Skeletal muscle satellite cell (primary cell): ENCODE results near the gene TJAP1.
"Not testable (repeated sequence)": the region's sequence is repeated elsewhere in the genome, so short reads cannot be mapped to it uniquely, and the experiment has no call there.

Experiments
- H3K27me3 ChIP-seq: 2 replicates; pipeline ENCODE4 v1.7.0; 2013; ENCODE audit warnings: low read length; ENCODE audit not compliant: control insufficient read depth, insufficient read depth
- H3K36me3 ChIP-seq: 2 replicates; pipeline ENCODE4 v1.7.0; 2013; ENCODE audit warnings: mild to moderate bottlenecking, control low read depth, low read length; ENCODE audit not compliant: insufficient read depth
- H3K4me1 ChIP-seq: 2 replicates; pipeline ENCODE4 v1.7.0; 2013; ENCODE audit warnings: low read length; ENCODE audit not compliant: control insufficient read depth, insufficient read depth
- H3K4me2 ChIP-seq: 2 replicates; pipeline ENCODE4 v1.7.0; 2013; ENCODE audit warnings: mild to moderate bottlenecking, low read length
- H3K4me3 ChIP-seq: 2 replicates; pipeline ENCODE4 v1.7.0; 2013; ENCODE audit warnings: low read length
- H3K9ac ChIP-seq: 2 replicates; pipeline ENCODE4 v1.7.0; 2013; ENCODE audit warnings: mild to moderate bottlenecking, low read depth, low read length, moderate library complexity
- H3K9me3 ChIP-seq: replicated peaks from 2 replicates; pipeline ENCODE4 v1.7.0; 2013; ENCODE audit warnings: mild to moderate bottlenecking, control low read depth, low read length

TJAP1 gene

DNA sequence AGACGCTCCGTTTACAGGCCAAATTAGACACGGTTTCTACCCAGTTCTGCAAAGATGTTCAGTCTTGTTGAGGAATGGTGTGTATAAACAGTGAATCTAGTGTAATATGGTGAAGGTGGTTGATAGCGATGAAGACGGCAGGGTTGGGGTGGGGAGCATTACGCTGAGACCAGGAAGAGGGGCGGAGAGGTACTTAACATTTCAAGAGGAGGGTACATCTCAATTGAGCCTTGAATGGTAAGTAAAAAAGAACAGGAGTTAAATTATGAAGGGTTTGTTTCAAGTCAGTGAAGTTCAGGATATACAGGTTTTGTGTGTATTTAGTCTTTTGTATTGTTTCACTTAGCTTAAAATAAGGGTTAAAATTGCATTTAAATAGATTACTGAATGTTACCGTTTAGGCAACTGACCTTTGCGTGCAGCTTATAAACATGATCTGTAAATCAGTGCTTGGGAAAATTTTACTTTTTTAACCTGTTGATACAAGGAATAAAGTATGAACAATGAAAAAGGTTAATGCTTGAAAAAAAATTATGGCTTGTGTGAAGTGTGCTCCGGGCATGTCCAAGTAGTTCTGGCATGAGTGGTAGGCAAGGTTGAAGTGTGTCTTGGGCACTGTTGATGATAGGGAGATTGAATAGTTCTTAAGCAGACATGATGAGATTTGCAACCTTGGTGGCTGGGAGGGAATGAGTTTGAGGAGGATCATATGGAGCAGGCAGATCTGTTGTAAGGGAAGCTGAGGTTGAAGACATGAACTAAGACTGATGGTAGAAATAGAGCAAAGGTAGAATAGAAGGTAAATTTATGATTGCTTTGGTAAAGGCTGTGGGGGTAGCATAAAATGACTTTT is 40.4 kb downstream of the TJAP1 start:
- Histone ChIP-seq H3K27me3 (no peaks in the 10 kb centered on the region), H3K9ac (peak overlapping the region; percentile 96), H3K9me3 (no peaks in the 10 kb centered on the region), H3K4me2 (peak overlapping the region; percentile 86), H3K4me1 (peaks cover 19% of the 10 kb centered on the region), H3K4me3 (peak overlapping the region; percentile 86), H3K36me3 (peaks cover 62% of the 10 kb centered on the region)

DNA sequence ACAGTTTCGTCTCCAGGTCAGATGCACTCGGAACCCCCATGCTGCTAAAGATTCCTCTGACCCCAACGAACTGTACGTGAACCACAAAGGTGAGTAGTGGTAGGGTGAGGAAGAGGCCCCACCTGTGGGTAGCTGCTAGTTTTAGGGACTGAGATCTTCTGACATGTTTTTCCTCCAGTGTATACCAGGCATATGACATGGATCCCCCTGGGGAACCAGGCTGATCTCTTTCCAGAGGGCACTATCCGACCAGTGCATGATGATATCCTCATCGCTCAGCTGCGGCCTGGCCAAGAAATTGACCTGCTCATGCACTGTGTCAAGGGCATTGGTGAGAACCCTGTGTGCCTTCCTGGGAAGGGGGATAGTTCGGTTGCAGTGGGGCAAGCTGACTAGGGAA is 42.7 kb downstream of the TJAP1 start:
- Histone ChIP-seq H3K4me1 (peaks cover 18% of the 10 kb centered on the region), H3K9me3 (no peaks in the 10 kb centered on the region), H3K4me3 (no peak overlapping the region), H3K4me2 (no peak overlapping the region), H3K9ac (no peak overlapping the region), H3K36me3 (peaks cover 65% of the 10 kb centered on the region), H3K27me3 (no peaks in the 10 kb centered on the region)

DNA sequence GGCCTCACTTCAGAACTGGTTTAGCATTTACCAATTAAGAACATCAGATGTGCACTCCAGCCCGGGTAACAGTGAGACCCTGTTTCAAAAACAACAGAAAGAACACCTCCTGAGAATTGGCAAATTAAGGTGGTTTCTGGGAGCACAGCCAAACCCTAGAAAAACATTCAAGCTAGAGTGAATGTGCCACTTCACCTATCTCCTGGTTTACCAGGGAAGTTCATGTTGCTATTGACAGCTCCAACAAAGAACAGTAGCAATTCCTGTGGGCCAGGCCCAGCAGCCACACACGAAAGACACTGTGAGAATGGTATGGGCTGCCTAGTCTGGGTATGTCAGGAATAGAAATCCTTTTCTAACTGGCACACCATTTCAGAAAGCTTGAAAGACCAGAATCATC is 44.5 kb downstream of the TJAP1 start:
- peaks cover 73% of the 10 kb centered on the region for H3K36me3 ChIP-seq
- no peaks in the 10 kb centered on the region for H3K9me3 ChIP-seq
- no peaks in the 10 kb centered on the region for H3K27me3 ChIP-seq
- no peak overlapping the region for H3K9ac ChIP-seq
- H3K4me1 ChIP-seq: peaks cover 9% of the 10 kb centered on the region
- no peak overlapping the region for H3K4me3 ChIP-seq
- H3K4me2 ChIP-seq: no peak overlapping the region

GRCh38 chr6:43522547-43523261 is 45.3 kb downstream of the TJAP1 start:
- Histone ChIP-seq H3K4me3 (no peak overlapping the region), H3K9me3 (no peaks in the 10 kb centered on the region), H3K27me3 (no peaks in the 10 kb centered on the region), H3K4me2 (no peak overlapping the region), H3K9ac (no peak overlapping the region), H3K4me1 (peaks cover 9% of the 10 kb centered on the region), H3K36me3 (peaks cover 82% of the 10 kb centered on the region)

- H3K9me3 ChIP-seq: no peaks in the 10 kb centered on the region
- no peak overlapping the region for H3K4me2 ChIP-seq
- no peak overlapping the region for H3K4me3 ChIP-seq
- no peak overlapping the region for H3K9ac ChIP-seq
- H3K4me1 ChIP-seq: peaks cover 3% of the 10 kb centered on the region
- peaks cover 88% of the 10 kb centered on the region for H3K36me3 ChIP-seq
- H3K27me3 ChIP-seq: no peaks in the 10 kb centered on the region
These were observed 45.9 kb downstream of the TJAP1 start for GRCh38 chr6:43523284-43523683.

DNA sequence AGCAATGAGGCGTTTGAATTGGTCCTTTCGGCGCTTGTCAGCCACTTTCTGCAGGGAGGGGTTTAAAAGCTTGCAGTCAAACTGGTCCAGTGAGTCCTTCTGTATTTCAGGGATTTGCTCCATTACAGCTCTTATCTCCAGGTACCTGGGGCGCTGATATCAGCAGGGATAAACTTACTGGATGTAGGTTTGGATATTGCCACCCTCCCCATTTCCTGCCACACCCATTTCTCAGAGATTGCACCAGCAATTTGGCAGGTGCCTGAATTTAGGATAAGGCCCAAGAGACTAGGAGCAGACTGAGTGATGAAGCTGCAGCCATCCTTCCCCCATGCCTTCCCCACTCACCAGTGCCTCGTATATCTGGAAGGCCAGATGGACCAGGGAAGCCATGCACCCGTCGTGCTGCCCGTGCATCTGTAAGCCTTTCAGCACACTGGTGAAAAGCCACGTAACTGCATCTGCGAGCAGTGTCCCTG is 47.2 kb downstream of the TJAP1 start:
- Histone ChIP-seq H3K27me3 (no peaks in the 10 kb centered on the region), H3K9me3 (no peaks in the 10 kb centered on the region), H3K9ac (no peak overlapping the region), H3K4me1 (no peaks in the 10 kb centered on the region), H3K36me3 (peaks cover 91% of the 10 kb centered on the region), H3K4me2 (no peak overlapping the region), H3K4me3 (no peak overlapping the region)

DNA sequence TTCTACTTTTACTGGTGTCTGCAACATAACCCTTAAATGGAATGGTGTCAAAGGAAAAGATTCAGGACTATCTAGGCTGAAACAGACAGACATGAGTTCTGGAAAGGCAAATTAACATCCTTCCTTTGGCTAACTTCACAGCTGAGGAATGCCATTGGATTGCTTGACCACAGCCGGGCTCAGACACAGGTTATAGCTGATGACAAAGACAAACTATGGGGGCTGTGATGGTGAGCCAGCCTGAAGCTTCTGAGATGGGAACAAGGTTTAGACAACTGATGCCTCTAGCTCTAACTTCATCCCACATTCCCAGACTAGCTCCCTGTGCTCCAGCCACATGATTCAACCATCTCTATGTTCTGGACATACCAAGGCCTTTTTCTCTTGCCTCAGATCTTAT is 54.8 kb downstream of the TJAP1 start:
- Histone ChIP-seq H3K27me3 (no peaks in the 10 kb centered on the region), H3K4me2 (no peak overlapping the region), H3K4me1 (no peaks in the 10 kb centered on the region), H3K9me3 (no peaks in the 10 kb centered on the region), H3K4me3 (no peak overlapping the region), H3K36me3 (peaks cover 52% of the 10 kb centered on the region), H3K9ac (no peak overlapping the region)

- peaks cover 31% of the 10 kb centered on the region for H3K36me3 ChIP-seq
- H3K4me1 ChIP-seq, H3K27me3 ChIP-seq, H3K4me2 ChIP-seq, H3K4me3 ChIP-seq, H3K9me3 ChIP-seq, H3K9ac ChIP-seq: not testable (repeated sequence)
These were observed 61.6 kb downstream of the TJAP1 start for GRCh38 chr6:43538986-43539385.

DNA sequence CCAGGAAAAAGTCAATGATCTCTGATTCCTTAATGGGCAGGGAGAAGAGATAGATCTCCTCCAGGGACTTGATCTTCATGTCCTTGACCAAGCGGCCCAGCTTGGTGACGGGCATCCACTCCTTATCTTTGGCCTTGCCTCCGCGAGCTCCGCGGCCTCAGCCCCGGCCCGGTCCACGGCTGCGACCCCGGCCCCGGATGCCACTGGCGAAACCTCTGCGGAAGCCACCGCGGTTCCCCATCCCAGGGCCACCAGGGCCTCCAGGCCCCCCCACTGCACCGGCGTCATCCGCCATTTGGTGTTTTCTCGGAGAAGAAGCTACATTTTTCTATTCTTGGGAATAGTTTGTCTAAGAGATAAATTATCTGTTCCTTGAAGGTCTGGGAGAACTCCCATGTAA is 62.0 kb downstream of the TJAP1 start:
- not testable (repeated sequence) for H3K9me3 ChIP-seq, H3K9ac ChIP-seq, H3K4me2 ChIP-seq, H3K4me1 ChIP-seq, H3K27me3 ChIP-seq, H3K4me3 ChIP-seq
- H3K36me3 ChIP-seq: peaks cover 29% of the 10 kb centered on the region

GRCh38 chr6:43540507-43540906 is 63.1 kb downstream of the TJAP1 start:
- Histone ChIP-seq H3K4me2 (no peak overlapping the region), H3K4me3 (no peak overlapping the region), H3K9me3 (no peaks in the 10 kb centered on the region), H3K4me1 (no peaks in the 10 kb centered on the region), H3K27me3 (no peaks in the 10 kb centered on the region), H3K9ac (no peak overlapping the region), H3K36me3 (peaks cover 32% of the 10 kb centered on the region)

DNA sequence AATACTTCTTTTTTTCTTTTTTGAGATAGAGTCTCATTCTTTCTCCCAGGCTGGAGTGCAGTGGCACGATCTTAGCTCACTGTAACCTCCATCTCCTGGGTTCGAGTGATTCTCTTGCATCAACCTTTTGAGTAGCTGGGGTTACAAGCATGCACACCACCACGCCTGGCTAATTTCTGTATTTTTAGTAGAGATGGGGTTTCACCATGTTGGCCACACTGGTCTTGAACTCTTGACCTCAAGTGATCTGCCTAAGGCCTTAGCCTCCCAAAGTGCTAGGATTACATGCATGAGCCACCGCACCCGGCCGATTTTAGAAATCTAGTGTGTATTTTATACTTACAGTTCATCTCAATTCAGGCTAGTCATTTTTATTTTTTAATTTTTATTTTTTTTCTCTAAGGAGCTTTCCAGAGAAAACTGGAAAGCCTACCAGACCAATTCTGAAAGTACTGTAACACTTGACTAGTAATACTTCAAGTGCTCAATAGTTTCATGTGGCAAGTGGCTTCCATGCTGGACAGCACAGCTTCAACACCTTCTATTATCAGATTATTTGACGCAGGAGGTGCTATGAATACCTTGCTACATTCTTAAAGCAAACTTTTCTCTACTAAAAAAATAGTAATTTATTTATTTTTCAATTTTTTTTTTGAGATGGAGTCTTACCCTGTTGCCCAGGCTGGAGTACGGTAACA is 64.6 kb downstream of the TJAP1 start:
- Histone ChIP-seq H3K4me3 (no peak overlapping the region), H3K9me3 (no peaks in the 10 kb centered on the region), H3K9ac (no peak overlapping the region), H3K4me1 (no peaks in the 10 kb centered on the region), H3K27me3 (no peaks in the 10 kb centered on the region), H3K36me3 (peaks cover 45% of the 10 kb centered on the region), H3K4me2 (no peak overlapping the region)
